GM13977 (cell line): ENCODE measurements around the gene YARS2.

Experiments
- DNase-seq: peaks from one replicate; pipeline ENCODE4 v3.0.0; 2012; ENCODE audit warnings: low spot score
- CTCF ChIP-seq: IDR thresholded peaks from 2 replicates; pipeline ENCODE4 v1.5.1; 2012; ENCODE audit warnings: mild to moderate bottlenecking, control low read depth; ENCODE audit not compliant: insufficient read depth; ENCODE audit errors: extremely low read depth, missing control alignments
- in situ Hi-C: fragments of 300-500 bp; cut with MboI; formaldehyde crosslinking; loops from one replicate; pipeline ENCODE4 v1.12.0; 2022; ENCODE audit warnings: low sequenced_read_pairs, low pct_unique_long_range_greater_than_20kb, mixed read lengths, inconsistent platforms; ENCODE audit not compliant: unreplicated experiment

Gene YARS2

DNA sequence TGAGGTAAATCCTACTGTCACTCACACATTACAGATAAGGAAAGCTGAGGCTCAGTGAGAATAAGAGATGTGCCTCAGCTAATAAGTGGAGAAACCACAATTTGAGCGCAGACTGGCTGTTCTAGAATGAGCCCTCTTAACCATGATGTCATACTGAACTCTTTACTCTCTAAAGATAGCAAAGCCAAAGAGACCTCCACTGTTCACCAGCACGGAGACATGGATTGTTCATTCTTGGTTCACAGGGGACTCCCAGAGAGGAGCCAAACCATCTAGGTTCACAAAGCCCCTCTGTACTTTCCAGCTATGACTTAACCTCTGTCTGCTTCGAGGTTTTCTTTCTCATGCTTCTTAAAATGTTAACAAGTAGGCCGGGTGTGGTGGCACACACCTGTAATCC, 32.7 kb upstream of the YARS2 start:
- TF ChIP-seq CTCF: no peak
- peak; percentile 19 for DNase-seq
- in situ Hi-C loops: no loop called here

DNA sequence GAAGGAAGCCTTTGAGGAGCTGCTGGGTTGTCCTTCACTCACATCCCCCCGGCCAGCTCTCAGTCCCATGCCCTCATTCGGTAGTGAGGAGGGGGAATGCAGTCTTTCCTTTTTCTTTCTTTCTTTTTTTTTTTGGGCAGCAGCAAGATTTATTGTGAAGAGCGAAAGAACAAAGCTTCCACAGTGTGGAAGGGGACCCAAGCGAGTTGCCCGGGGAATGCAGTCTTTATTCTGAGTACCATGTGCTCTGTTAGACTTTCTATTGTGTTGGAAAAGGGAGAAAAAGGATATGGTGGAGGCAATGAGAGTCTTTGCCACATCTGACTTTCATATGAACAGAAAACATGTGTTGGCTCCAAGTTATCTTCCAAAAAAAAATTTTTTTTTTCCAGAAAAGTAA, 29.9 kb upstream of the YARS2 start:
- TF ChIP-seq CTCF: no peak
- in situ Hi-C loops: no loop called here
- DNase-seq: no peak

- in situ Hi-C loops: no loop called here
- no peak for TF ChIP-seq CTCF
- no peak for DNase-seq
Measured at GRCh38 chr12:32783029-32783428, 27.3 kb upstream of the YARS2 start.

- in situ Hi-C loops: no loop called here
- no peak for TF ChIP-seq CTCF
- no peak for DNase-seq
Measured at GRCh38 chr12:32780071-32780470, 24.4 kb upstream of the YARS2 start.

- in situ Hi-C loops: no loop called here
- no peak for DNase-seq
- TF ChIP-seq CTCF: no peak
Measured at GRCh38 chr12:32777691-32778175, 22.0 kb upstream of the YARS2 start.

GRCh38 chr12:32777159-32777558, 21.5 kb upstream of the YARS2 start:
- in situ Hi-C loops: no loop called here
- DNase-seq: peak; percentile 18
- TF ChIP-seq CTCF: no peak

GRCh38 chr12:32776258-32776657, 20.6 kb upstream of the YARS2 start:
- DNase-seq: no peak
- no peak for TF ChIP-seq CTCF
- in situ Hi-C loops: no loop called here
